Fibroblast of skin of abdomen (primary cell): ENCODE measurements around the gene COL20A1.
"Not testable (repeated sequence)": the region's sequence is repeated elsewhere in the genome, so short reads cannot be mapped to it uniquely, and the experiment has no call there.

ENCODE experiments used
- DNase-seq: peaks from one replicate; pipeline ENCODE4 v3.0.0-alpha.2; 2013

COL20A1 gene

DNA sequence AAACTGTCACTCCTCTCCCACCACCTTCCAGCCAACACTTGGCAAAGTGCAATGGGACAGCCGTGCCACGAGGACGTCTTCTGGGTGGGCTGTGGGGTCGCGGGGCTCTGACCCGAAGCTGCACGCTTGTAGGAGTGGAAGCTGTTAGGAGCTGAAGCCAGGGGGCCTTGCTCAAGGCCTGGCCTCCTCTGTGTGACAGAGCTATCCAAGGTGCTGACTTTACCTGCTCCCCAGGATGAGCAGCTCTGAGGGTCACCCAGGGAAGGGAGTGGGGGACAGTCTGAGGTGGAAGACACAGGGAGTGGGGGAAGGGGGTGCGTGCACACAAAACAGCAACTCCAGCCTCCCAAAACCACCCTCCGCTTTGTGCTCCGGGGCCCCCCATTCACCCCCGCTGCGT, 85.6 kb downstream of the COL20A1 start:
- no peak for DNase-seq

DNA sequence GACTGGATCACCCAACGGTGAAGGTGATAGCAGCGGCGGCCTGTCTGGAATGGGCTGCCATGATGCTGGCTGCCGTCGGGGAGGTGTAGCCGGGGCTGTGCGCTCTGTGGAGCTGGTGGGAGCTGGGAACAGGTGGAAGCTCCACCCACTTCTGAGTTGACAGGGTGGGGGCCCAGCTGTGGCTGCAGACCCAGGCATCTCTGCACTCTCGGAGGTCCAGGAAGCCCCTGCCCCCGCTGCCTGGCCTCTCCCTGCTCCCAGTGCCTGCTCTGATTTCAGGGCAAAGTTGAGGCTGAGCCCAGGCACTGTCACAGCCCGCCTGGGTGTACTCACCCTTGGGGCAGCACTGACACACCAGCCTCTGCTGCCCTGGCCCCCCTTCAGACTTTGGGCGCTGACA, 86.3 kb downstream of the COL20A1 start:
- no peak for DNase-seq

- DNase-seq, result not testable (repeated sequence)
Measured at GRCh38 chr20:63379872-63380271, 86.9 kb downstream of the COL20A1 start.

DNA sequence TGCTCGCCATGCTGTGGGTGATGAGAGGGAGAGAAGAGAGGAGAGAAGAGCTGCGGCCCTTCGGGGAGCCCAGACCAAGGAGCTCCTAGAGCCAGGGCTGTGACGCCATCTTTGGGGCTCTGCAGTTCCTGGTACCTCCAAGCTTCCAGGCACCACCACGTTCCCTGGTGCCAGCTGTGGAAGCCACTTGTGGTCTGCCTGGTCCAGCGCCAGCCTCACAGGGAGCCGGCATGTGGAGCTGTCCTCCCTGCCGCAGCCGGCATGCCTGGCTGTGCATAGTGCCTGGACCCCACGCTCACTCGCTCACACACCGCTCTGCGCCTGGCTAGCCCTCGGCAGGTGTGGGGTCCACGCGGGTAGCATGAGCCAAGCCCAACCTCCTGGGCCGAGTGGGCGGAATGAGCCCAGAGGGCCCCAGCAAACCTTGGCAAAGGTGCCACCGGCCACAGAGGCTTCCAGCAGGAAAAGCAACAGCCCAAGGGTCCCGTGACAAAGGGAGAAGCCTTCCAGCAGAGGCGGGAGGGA, 87.4 kb downstream of the COL20A1 start:
- DNase-seq, result no peak

- DNase-seq, result no peak
Measured at GRCh38 chr20:63381781-63382431, 88.9 kb downstream of the COL20A1 start.

DNA sequence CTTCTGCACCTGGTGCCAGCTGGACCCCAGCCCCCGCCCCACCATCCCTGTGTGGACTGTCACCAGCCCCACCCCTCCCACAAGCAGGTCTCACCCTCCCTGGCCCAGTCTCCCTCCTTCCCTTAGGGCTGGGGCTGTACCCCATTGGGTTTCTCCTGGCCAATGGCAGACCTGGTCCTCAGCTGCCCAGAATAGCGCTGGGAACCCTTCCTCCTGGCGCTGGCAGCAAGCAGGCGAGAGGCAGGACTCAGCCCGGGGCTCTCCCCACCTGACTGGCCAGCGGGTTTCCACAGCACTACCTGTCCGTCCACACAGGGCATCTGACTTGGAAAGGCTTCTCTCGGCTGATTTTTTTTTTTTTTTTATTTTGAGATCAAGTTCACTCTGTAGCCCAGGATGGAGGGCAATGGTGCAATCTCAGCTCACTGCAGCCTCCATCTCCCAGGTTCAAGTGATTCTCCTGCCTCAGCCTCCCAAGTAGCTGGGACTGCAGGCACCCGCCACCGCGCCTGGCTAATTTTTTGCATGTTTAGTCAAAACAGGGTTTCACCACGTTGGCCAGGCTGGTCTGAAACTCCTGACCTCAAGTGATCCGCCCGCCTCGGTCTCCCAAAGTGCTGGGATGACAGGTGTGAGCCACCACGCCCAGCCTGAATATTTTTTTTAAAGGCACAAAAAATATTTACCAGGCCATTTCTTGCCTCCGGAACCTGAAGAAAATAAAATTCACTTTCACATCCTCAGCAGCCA, 89.7 kb downstream of the COL20A1 start:
- no peak for DNase-seq

GRCh38 chr20:63383556-63383955, 90.6 kb downstream of the COL20A1 start:
- no peak for DNase-seq

DNA sequence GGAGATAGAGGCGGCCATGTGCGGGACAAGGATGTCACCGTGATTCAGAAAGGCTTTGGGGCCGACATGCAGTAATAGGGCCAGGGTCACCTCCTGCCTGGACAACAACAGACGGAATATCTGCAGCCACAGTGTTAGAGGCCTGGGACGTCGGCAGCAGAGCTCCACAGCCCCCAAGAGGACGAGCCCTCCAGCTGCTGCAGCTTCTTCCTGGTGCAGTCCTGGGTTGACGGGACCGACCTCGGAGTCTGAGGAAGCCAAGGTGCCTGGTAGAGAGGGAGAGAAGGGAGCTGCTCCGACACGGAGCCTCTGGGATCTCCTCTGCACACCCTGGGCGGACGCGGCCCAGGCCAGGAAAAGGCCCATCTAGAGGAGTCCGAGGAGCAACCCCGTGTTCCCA, 91.3 kb downstream of the COL20A1 start:
- DNase-seq, result no peak
